GM10266 (cell line): ENCODE data around the gene CIAPIN1.
"Not testable (repeated sequence)": the region's sequence is repeated elsewhere in the genome, so short reads cannot be mapped to it uniquely, and the experiment has no call there.

Source experiments
- DNase-seq: peaks from one replicate; pipeline ENCODE4 v3.0.0; 2012; ENCODE audit errors: extremely low spot score
- TF ChIP-seq, protein P1 (sequence below): IDR thresholded peaks from 2 replicates; pipeline ENCODE4 v1.5.1; 2012; ENCODE audit warnings: mild to moderate bottlenecking, low read depth; ENCODE audit not compliant: control insufficient read depth, insufficient read depth; ENCODE audit errors: missing control alignments

The CIAPIN1 gene

DNA sequence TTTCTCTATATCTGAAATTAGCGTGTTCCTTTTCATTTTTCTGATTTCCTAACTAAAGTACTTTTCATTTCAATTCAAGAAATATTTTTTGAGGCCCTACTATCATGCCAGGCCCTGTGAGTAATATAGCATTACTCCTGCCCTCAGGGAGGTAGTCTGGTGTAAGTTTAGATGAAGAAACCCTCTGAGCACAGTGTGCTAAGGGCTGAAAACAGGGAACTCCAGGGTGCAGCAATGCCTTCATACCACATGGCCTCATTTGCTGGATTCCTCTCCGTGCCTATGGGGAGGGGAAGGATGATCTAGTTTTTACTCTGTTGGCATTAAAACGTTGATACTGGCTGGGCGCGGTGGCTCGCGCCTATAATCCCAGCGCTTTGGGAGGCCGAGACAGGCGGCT, 4.8 kb upstream of the CIAPIN1 start:
- TF ChIP-seq, protein P1, sequence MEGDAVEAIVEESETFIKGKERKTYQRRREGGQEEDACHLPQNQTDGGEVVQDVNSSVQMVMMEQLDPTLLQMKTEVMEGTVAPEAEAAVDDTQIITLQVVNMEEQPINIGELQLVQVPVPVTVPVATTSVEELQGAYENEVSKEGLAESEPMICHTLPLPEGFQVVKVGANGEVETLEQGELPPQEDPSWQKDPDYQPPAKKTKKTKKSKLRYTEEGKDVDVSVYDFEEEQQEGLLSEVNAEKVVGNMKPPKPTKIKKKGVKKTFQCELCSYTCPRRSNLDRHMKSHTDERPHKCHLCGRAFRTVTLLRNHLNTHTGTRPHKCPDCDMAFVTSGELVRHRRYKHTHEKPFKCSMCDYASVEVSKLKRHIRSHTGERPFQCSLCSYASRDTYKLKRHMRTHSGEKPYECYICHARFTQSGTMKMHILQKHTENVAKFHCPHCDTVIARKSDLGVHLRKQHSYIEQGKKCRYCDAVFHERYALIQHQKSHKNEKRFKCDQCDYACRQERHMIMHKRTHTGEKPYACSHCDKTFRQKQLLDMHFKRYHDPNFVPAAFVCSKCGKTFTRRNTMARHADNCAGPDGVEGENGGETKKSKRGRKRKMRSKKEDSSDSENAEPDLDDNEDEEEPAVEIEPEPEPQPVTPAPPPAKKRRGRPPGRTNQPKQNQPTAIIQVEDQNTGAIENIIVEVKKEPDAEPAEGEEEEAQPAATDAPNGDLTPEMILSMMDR, result no peak
- no peak for DNase-seq

DNA sequence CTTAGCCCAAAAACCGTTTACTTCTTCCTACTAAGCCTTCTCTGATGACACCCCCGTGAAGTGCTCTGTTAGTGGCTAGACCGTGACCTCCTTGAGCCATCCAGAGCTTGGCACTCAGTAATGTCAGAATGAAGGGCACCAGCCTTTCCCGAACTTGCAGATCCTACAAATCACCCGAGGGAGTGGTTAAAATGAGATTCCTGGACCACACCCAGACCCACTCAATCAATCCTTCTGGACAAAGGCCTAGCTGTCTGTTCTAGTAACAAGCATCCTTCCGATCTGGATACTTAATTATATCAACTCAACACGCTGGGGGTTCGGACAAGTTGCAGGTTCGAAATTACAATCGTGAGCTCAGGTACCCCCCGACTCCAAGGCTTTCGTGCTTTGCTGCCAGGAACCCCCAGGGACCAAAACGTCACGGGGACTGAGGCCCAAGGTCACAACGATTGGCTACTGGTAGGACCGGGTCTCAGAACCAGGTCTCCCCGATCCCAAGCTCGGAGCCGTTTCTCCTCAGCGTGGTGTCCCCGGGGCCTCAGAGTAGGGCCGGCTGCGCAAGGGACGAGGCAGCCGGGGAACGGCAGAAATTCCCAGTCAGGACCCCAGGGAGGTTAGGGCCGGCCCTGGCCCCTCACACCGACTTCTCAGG, 527 bp downstream of the CIAPIN1 start:
- peak; percentile 57 for DNase-seq
- TF ChIP-seq, protein P1, result no peak

DNA sequence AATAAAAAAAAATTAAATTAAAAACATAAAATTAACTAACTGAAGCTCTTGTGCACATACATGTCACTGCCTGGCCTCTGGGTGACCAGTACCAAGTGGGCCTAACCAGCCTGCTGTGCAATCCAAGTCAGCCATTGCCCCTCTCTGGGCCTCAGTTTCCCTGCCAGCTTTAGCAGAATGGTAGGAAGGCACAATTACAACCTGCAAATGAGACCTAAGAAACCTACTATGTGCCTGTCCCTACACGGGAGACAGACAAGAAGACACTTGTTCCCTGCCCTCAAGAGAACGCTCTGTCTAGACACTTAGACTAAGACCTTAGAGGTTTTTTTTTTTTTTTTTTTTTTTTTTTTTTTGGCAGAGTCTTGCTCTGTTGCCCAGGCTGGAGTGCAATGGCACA, 1.7 kb downstream of the CIAPIN1 start:
- TF ChIP-seq, protein P1, result no peak
- no peak for DNase-seq

DNA sequence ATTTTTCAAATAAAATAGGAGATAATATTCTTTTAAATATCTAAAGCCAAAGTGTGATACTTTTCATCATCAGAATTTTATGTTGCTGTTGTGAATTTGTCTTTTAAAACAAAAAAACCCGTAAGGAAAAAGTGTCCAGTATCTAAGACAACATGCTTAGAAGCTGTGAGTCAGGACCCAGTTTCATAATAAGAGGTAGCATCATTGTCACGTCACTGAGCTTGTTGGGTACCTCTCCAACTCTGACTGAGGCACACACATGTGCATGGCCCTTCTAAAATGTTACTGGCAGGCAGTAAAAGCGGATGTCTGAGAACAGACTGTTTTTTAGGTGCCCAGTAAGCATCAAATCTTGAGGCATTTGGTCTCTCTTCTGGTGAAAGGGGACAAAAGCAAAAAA, 2.5 kb downstream of the CIAPIN1 start:
- TF ChIP-seq, protein P1, result no peak
- DNase-seq, result no peak

DNA sequence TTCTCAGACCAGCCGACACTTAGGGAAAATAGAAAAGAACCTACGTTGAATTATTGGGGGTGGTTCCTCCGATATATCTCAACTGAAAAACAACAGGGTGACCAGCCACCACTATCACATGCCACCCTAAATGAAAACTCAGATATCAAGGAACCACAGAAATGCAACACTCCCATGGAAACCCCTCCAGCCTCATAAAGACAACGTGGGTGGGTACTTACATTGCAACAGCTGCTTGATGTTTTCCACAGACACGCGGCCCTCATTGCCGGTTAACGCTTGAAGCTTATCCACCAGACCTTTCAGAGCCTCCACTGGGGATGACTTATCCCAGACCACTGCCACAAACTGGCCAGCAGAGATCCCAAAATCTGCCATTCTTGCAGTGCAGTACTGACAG, 6.6 kb downstream of the CIAPIN1 start:
- DNase-seq, result not testable (repeated sequence)

DNA sequence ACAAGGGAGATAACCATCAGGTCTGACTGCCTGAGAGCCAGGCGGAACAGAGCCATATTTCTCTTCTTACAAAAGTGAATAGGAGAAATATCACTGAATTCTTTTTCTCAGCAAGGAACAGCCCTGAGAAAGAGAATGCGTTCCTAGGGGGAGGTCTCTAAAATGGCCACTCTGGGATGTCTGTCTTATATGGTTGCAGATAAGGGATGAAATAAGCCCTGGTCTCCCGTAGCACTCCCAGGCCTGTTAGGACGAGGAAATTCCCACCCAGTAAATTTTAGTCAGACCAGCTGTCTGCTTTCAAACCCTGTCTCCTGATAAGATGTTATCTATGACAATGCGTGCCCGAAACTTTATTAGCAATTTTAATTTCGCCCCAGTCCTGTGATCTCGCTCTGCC, 7.2 kb downstream of the CIAPIN1 start:
- not testable (repeated sequence) for DNase-seq

DNA sequence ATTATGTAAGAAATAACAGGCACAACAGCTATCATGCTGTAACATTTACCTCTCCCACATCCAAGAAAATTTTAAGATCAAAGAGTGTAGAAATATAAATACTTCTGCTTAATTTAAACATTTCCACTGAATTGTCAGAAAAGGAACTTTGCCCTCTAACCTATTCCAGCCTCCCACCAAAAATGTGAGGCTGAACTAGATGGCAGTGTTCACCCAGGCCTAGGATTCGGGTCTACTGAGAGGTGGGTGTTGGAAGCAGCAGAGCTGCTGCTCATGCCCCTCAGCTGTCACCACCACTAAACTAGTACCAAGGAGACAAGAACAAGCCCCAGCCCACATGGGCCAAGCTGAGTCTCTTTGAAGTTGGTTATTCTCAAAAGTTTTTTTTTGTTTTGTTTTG, 11.3 kb downstream of the CIAPIN1 start:
- TF ChIP-seq, protein P1, result no peak
- DNase-seq, result no peak

DNA sequence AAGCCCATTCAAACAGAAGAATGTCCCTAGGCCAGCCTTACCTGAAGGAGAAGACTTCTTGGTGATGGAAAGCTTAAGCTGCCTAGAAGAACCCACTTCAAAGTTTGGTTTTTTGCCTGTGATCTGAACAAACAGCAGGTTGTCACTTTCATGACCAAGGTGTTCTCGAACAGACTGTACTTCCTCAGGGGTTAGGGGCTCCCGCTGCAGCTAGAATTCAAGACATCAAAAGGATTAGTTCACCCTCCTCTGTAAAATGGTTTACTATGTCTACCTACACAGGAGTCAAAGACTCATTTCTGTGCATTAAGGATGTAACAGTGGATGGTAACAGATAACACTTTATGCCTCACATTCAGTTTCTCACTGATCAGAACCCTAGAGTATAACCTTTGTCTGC, 13.2 kb downstream of the CIAPIN1 start:
- TF ChIP-seq, protein P1, result no peak

More for the DNA sequence above, 13.2 kb downstream of the CIAPIN1 start:
- no peak for DNase-seq
